IMR-90 (cell line): ENCODE measurements around the gene TCF7L1. TPM values are rescaled to one million over a fixed set of nuclear protein-coding genes. Genes with fewer than 3 reads are reported as not detected.
A peak's percentile ranks its signal among the peaks of the same experiment; 100 is the strongest.

ENCODE experiments used
- ATAC-seq: fragments of 200-7000 bp; cut with Tn5 transposase; 2 replicates; pipeline ENCODE4 v1.9.1; 2020; ENCODE audit warnings: low read depth, mild to moderate bottlenecking, moderate library complexity
- BruUV-seq: library from RNA; stranded (reverse); fragments of 400-500 nt; replicated peaks from 2 replicates; lab custom pipeline; 2021; lab: Mats Ljungman, UMichigan
- CTCF ChIA-PET: fragments of 300-600 bp; formaldehyde crosslinking; extraction: SDS; loops from one replicate; lab custom pipeline; 2021; ENCODE audit warnings: antibody characterized with exemption; lab: Yijun Ruan, JAX
- POLR2A ChIA-PET: fragments of 300-600 bp; sonication (Branson Sonifier 250); formaldehyde crosslinking; loops from one replicate; lab custom pipeline; 2022; ENCODE audit warnings: antibody characterized with exemption; ENCODE audit not compliant: unreplicated experiment; lab: Charles Lee
- DNase-seq: peaks from one replicate; pipeline ENCODE4 v3.0.0; 2013
- H2AFZ ChIP-seq: replicated peaks from 2 replicates; pipeline ENCODE3; 2013; ENCODE audit warnings: low read length, mild to moderate bottlenecking; ENCODE audit not compliant: poor library complexity
- H2AK5ac ChIP-seq: 2 replicates; pipeline ENCODE4 v1.6.1; 2013; ENCODE audit warnings: low read depth, low read length, inconsistent platforms
- H2AK9ac ChIP-seq: replicated peaks from 2 replicates; pipeline ENCODE3; 2013; ENCODE audit warnings: mild to moderate bottlenecking, low read depth, low read length, moderate library complexity; ENCODE audit not compliant: poor library complexity
- H2BK120ac ChIP-seq: 2 replicates; pipeline ENCODE4 v1.6.1; 2013; ENCODE audit warnings: low read depth, low read length, inconsistent platforms
- H2BK15ac ChIP-seq: 3 replicates; pipeline ENCODE4 v1.6.1; 2013; ENCODE audit warnings: low read depth, low read length, inconsistent platforms
- H2BK20ac ChIP-seq: 2 replicates; pipeline ENCODE4 v1.6.1; 2013; ENCODE audit warnings: low read depth, mild to moderate bottlenecking, inconsistent platforms, low read length, moderate library complexity
- H2BK5ac ChIP-seq: 2 replicates; pipeline ENCODE4 v1.6.1; 2013; ENCODE audit warnings: mild to moderate bottlenecking, low read depth, low read length, inconsistent platforms; ENCODE audit not compliant: poor library complexity, severe bottlenecking
- H3K14ac ChIP-seq: replicated peaks from 2 replicates; pipeline ENCODE4 v1.6.1; 2013; ENCODE audit warnings: low read depth, low read length, inconsistent platforms
- H3K18ac ChIP-seq: 2 replicates; pipeline ENCODE4 v1.6.1; 2013; ENCODE audit warnings: low read depth, low read length, control low read depth
- H3K23ac ChIP-seq: 2 replicates; pipeline ENCODE4 v1.6.1; 2013; ENCODE audit warnings: low read depth, low read length, inconsistent platforms
- H3K27ac ChIP-seq: 2 replicates; pipeline ENCODE4 v1.5.1; 2013; ENCODE audit warnings: mild to moderate bottlenecking, control low read depth, low read length; ENCODE audit not compliant: insufficient read depth
- H3K27me3 ChIP-seq: 2 replicates; pipeline ENCODE4 v1.6.1; 2013; ENCODE audit warnings: low read length; ENCODE audit not compliant: control insufficient read depth, insufficient read depth
- H3K36me3 ChIP-seq: 2 replicates; pipeline ENCODE4 v1.6.1; 2013; ENCODE audit warnings: low read length, mixed read lengths; ENCODE audit not compliant: control insufficient read depth, insufficient read depth
- H3K4ac ChIP-seq: 2 replicates; pipeline ENCODE4 v1.6.1; 2013; ENCODE audit warnings: low read depth, low read length, inconsistent platforms
- H3K4me1 ChIP-seq: 2 replicates; pipeline ENCODE4 v1.6.1; 2013; ENCODE audit warnings: low read length, mixed read lengths; ENCODE audit not compliant: control insufficient read depth, insufficient read depth
- H3K4me2 ChIP-seq: 2 replicates; pipeline ENCODE4 v1.6.1; 2013; ENCODE audit warnings: low read depth, mild to moderate bottlenecking, control low read depth, low read length, moderate library complexity
- H3K4me3 ChIP-seq: 2 replicates; pipeline ENCODE4 v1.5.1; 2013; ENCODE audit warnings: low read depth, mild to moderate bottlenecking, control low read depth, low read length, moderate library complexity; ENCODE audit not compliant: insufficient read depth
- H3K56ac ChIP-seq: 2 replicates; pipeline ENCODE4 v1.6.1; 2013; ENCODE audit warnings: low read length, inconsistent platforms; ENCODE audit not compliant: insufficient read depth; ENCODE audit errors: extremely low read depth
- H3K79me1 ChIP-seq, 2 experiments: 2 replicates each; pipeline ENCODE4 v1.6.1; 2013; ENCODE audit warnings: low read length in 2 of 2, inconsistent platforms in 1 of 2, low read depth in 1 of 2
- H3K9ac ChIP-seq: 2 replicates; pipeline ENCODE4 v1.6.1; 2013; ENCODE audit warnings: low read depth, low read length, control low read depth
- H3K9me1 ChIP-seq: 2 replicates; pipeline ENCODE4 v1.6.1; 2013; ENCODE audit warnings: low read length, inconsistent platforms; ENCODE audit not compliant: insufficient read depth
- H3K9me3 ChIP-seq: 2 replicates; pipeline ENCODE4 v1.6.1; 2013; ENCODE audit warnings: low read length; ENCODE audit not compliant: control insufficient read depth, insufficient read depth
- H4K20me1 ChIP-seq: 2 replicates; pipeline ENCODE4 v1.6.1; 2013; ENCODE audit warnings: low read length, inconsistent platforms; ENCODE audit not compliant: insufficient read depth
- H4K5ac ChIP-seq: 2 replicates; pipeline ENCODE4 v1.6.1; 2013; ENCODE audit warnings: mild to moderate bottlenecking, low read depth, low read length, control low read depth
- H4K8ac ChIP-seq, 2 experiments: 2 replicates each; pipeline ENCODE4 v1.6.1; 2013; ENCODE audit warnings: low read depth in 2 of 2, low read length in 2 of 2, control low read depth in 1 of 2, inconsistent platforms in 1 of 2
- H4K91ac ChIP-seq: 2 replicates; pipeline ENCODE4 v1.6.1; 2013; ENCODE audit warnings: low read depth, low read length, inconsistent platforms; ENCODE audit not compliant: insufficient read depth
- CHD1 ChIP-seq: IDR thresholded peaks from 2 replicates; pipeline ENCODE4 v1.6.1; 2012; ENCODE audit warnings: low read depth, low read length, improper control_type of control experiment
- FOS ChIP-seq: fragments of 150-350 bp; IDR thresholded peaks from 2 replicates; pipeline ENCODE4 v1.6.1; 2016; ENCODE audit warnings: low read depth, low read length
- MXI1 ChIP-seq: IDR thresholded peaks from 2 replicates; pipeline ENCODE4 v1.6.1; 2012; ENCODE audit warnings: low read depth, mild to moderate bottlenecking, low read length, moderate library complexity, borderline replicate concordance
- NFE2L2 ChIP-seq: fragments of 150-350 bp; IDR thresholded peaks from 2 replicates; pipeline ENCODE4 v1.6.1; 2016; ENCODE audit warnings: low read depth, mild to moderate bottlenecking, low read length
- POLR2A ChIP-seq: IDR thresholded peaks from 2 replicates; pipeline ENCODE4 v1.6.1; 2012; ENCODE audit warnings: mild to moderate bottlenecking, low read depth, low read length
- WGBS, 2 experiments: methylation state at CpG; one replicate each; pipeline versions ENCODE4 v1.1.5 to v1.1.7; 2013; ENCODE audit warnings: missing lambda C conversion rate in 2 of 2; ENCODE audit not compliant: insufficient read length in 1 of 2; ENCODE audit errors: extremely low coverage in 2 of 2; 5-methylcytosine and 5-hydroxymethylcytosine counted together
- dilution Hi-C: fragments of 300-500 bp; cut with HindIII; formaldehyde crosslinking; loops from one replicate; pipeline ENCODE4 v1.14.3; 2018; ENCODE audit warnings: low sequenced_read_pairs; ENCODE audit not compliant: unreplicated experiment
- in situ Hi-C: fragments of 300-500 bp; cut with MboI; formaldehyde crosslinking; loops from 3 replicates; pipeline ENCODE4 v1.14.3; 2019; ENCODE audit warnings: low sequenced_read_pairs, inconsistent platforms, mixed read lengths
- intact Hi-C: fragments of 100-400 bp; cut with micrococcal nuclease; formaldehyde crosslinking; loops from 2 replicates; pipeline ENCODE4 v1.10.0; 2022
- polyA plus RNA-seq, 3 experiments: library from polyadenylated mRNA; depleted of rRNA; stranded (reverse); fragments of >200 nt; gene quantifications; 2 replicates each; pipeline ENCODE4 v1.2.3, GENCODE V29; 2012; ENCODE audit warnings: low replicate concordance in 1 of 3
- total RNA-seq: library from RNA; depleted of rRNA; stranded (reverse); fragments of >200 nt; gene quantifications from 2 replicates; pipeline ENCODE4 v1.2.3, GENCODE V29; 2012
- TF ChIP-seq, protein P1 (sequence below): fragments of 150-350 bp; IDR thresholded peaks from 2 replicates; pipeline ENCODE4 v1.6.1; 2017; ENCODE audit warnings: mild to moderate bottlenecking, antibody characterized with exemption, low read length, low read depth

Gene TCF7L1
- total and polyA plus RNA-seq, 2 of the 4 experiments (the other 2 are of a cell fraction) = 0.72 to 11.1 TPM

- Histone ChIP-seq H3K56ac (no peak overlapping the region), H2BK20ac (no peak overlapping the region; the same call in 1 of the 2 replicates), H4K91ac (peak overlapping the region; percentile 96; the same call in 1 of the 2 replicates), H3K27me3 (no peaks in the 10 kb centered on the region), H3K4me2 (no peak overlapping the region), H3K9ac (no peak overlapping the region), H3K79me1 (peaks cover 24 to 88% of the 10 kb centered on the region in 2 experiments; a peak in 3 of 4 replicates), H3K9me1 (peaks cover 17% of the 10 kb centered on the region), H2BK15ac (peak overlapping the region; percentile 50; the same call in 1 of the 3 replicates), H3K23ac (peak overlapping the region; percentile 1; the same call in 1 of the 2 replicates), H4K5ac (peak overlapping the region; percentile 16; the same call in 1 of the 2 replicates), H3K4me3 (no peak overlapping the region), H3K14ac (no peak overlapping the region; the same call in 1 of the 2 replicates), H2AK9ac (peak overlapping the region; percentile 45), H3K4ac (peak overlapping the region; percentile 90), H2AFZ (no peak overlapping the region), H3K36me3 (no peaks in the 10 kb centered on the region), H3K4me1 (peaks cover 38% of the 10 kb centered on the region), H2BK5ac (no peak overlapping the region), H4K20me1 (no peaks in the 10 kb centered on the region), H3K27ac (no peak overlapping the region), H3K18ac (no peak overlapping the region), H2AK5ac (peak overlapping the region; percentile 3; the same call in 1 of the 2 replicates), H2BK120ac (peak overlapping the region; percentile 95; the same call in 1 of the 2 replicates), H3K9me3 (no peaks in the 10 kb centered on the region), H4K8ac (peak overlapping the region in 1 of 2 experiments; percentile 23; a peak in 1 of 4 replicates)
- WGBS, 2 experiments = 87% methylated on average over 7 of the region's 11 CpGs; no CpG with 5 or more reads in 1 of the 2 experiments
- in situ Hi-C loops = no loop called here
- DNase-seq (no peak), ATAC-seq (no peak)
- dilution Hi-C loops = no loop called here
- intact Hi-C loops = no loop called here
- CTCF ChIA-PET = no interaction called here
- POLR2A ChIA-PET = no interaction called here
- BruUV-seq = no TSS peak
- TF ChIP-seq, protein P1, sequence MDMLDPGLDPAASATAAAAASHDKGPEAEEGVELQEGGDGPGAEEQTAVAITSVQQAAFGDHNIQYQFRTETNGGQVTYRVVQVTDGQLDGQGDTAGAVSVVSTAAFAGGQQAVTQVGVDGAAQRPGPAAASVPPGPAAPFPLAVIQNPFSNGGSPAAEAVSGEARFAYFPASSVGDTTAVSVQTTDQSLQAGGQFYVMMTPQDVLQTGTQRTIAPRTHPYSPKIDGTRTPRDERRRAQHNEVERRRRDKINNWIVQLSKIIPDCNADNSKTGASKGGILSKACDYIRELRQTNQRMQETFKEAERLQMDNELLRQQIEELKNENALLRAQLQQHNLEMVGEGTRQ = no peak
- no peak for TF ChIP-seq MXI1
- TF ChIP-seq CHD1 = no peak
- no peak for TF ChIP-seq POLR2A
- no peak for TF ChIP-seq FOS
- TF ChIP-seq NFE2L2 = no peak
Measured at GRCh38 chr2:85254540-85255300, 121.5 kb downstream of the TCF7L1 start.
